Dendritic cell treated with granulocyte-macrophage colony-stimulating factor and Interleukin-4, amounts not matched to agents 40 ng/mL and 50 ng/mL, for 4 days (primary cell): ENCODE measurements around the gene CTAGE15.
"Not testable (repeated sequence)": the region's sequence is repeated elsewhere in the genome, so short reads cannot be mapped to it uniquely, and the experiment has no call there.

Experiments used
- H3K27ac Mint-ChIP-seq: one replicate; pipeline ENCODE4 v1.8.0; 2022; ENCODE audit warnings: mild to moderate bottlenecking, mixed read lengths
- H3K27me3 Mint-ChIP-seq: one replicate; pipeline ENCODE4 v1.8.0; 2022; ENCODE audit warnings: mild to moderate bottlenecking, mixed read lengths
- H3K36me3 Mint-ChIP-seq: one replicate; pipeline ENCODE4 v1.8.0; 2022; ENCODE audit warnings: low read depth, mixed read lengths
- H3K4me1 Mint-ChIP-seq: one replicate; pipeline ENCODE4 v1.8.0; 2022; ENCODE audit warnings: low read depth, mixed read lengths
- H3K4me3 Mint-ChIP-seq: one replicate; pipeline ENCODE4 v1.8.0; 2022; ENCODE audit warnings: mild to moderate bottlenecking, moderate library complexity, mixed read lengths
- H3K9me3 Mint-ChIP-seq: one replicate; pipeline ENCODE4 v1.8.0; 2022; ENCODE audit warnings: mixed read lengths
- intact Hi-C: fragments of 100-400 bp; cut with micrococcal nuclease; formaldehyde crosslinking; loops from one replicate; pipeline ENCODE4 v1.15.0; 2022

Gene CTAGE15

GRCh38 chr7:143571501-143571900 is at the start of gene CTAGE15:
Gene CTAGE15 (plus strand): TSS chr7:143571801. CDS start chr7:143571818, 17 bp downstream.
- H3K4me3 Mint-ChIP-seq, H3K36me3 Mint-ChIP-seq, H3K9me3 Mint-ChIP-seq, H3K27ac Mint-ChIP-seq, H3K27me3 Mint-ChIP-seq, intact Hi-C loops, H3K4me1 Mint-ChIP-seq: not testable (repeated sequence)

- H3K4me3 Mint-ChIP-seq, H3K9me3 Mint-ChIP-seq, H3K36me3 Mint-ChIP-seq, intact Hi-C loops, H3K27me3 Mint-ChIP-seq, H3K4me1 Mint-ChIP-seq, H3K27ac Mint-ChIP-seq: not testable (repeated sequence)
These were observed 49.2 kb upstream of the CTAGE15 start for GRCh38 chr7:143522309-143522916.

DNA sequence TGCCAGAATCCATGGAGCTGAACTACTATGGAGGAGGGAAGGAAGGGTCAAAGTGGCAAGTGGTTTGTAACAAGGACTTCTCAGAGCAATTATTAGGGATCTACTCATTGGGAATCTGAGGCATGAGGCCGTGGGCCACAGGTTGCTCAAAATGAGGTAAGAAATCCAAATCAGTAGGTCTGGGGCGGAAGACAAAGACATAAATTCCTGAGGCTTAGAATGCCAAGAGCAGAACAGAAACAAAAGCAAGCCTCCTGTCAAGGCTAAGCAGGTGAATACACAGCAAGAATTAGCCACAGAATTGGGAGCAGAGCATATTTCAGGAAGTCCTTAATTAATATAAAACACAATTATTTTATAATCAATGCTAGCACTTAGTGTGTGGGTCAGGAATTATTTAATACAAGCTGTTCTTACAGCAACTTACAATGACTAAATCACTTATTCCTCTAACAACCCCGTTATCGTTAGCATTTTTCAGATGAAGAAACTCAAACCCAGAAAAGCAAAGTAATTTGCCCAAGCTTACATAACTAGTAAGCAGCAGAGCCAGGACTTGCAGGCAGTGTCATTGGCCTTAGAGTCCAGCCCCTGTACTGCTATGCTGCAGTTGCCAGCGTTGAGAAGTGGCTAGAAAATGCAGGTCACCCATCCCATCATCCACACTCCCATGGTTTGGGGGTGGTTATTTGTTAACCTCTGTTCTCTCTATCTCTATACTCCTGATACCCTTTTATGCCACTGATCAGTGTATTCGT is 40.3 kb upstream of the CTAGE15 start:
- H3K4me3 Mint-ChIP-seq, H3K27me3 Mint-ChIP-seq, H3K36me3 Mint-ChIP-seq, H3K9me3 Mint-ChIP-seq, H3K27ac Mint-ChIP-seq, H3K4me1 Mint-ChIP-seq, intact Hi-C loops: not testable (repeated sequence)

DNA sequence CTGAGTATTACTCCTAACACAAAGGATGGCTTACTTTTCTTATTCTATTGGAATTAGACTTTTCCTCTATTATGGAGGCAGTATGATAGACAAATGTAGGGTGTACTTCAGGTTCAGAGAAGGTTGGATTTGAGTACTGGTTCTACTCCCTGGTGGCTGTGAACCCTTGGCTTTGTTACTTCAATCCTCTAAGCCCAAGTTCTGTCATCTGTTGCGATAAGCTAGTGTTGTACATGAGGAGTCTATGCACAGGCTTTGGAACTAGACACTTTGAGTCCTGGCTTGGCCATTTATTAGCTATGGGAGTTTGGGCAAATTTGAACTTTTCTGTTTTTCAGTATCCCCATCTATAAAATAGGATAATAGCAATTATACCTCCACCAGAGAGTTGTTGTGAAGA is 39.7 kb upstream of the CTAGE15 start:
- H3K4me3 Mint-ChIP-seq, H3K9me3 Mint-ChIP-seq, intact Hi-C loops, H3K36me3 Mint-ChIP-seq, H3K4me1 Mint-ChIP-seq, H3K27ac Mint-ChIP-seq, H3K27me3 Mint-ChIP-seq: not testable (repeated sequence)

GRCh38 chr7:143533213-143533839 is 38.3 kb upstream of the CTAGE15 start:
- H3K27ac Mint-ChIP-seq, H3K4me3 Mint-ChIP-seq: not testable (repeated sequence)

DNA sequence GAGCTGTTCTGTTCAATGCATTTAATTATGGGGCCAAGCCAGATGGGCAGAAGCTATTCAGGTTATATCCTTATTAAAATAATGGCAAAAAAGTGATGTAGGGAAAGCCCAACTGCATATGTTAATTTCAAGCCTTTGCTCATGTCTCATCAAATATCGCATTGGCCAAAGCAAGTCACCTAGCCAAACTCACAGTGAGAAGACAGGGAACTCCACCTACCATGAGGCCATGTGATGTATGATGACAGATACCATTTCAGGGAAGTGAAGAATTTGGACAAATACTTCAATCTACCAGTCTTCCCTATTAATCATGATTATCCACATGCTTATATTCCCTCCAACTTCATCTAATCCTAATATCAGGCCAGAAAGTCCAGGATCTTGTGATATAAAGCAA is 35.2 kb upstream of the CTAGE15 start:
- H3K9me3 Mint-ChIP-seq, intact Hi-C loops, H3K4me3 Mint-ChIP-seq, H3K36me3 Mint-ChIP-seq, H3K27me3 Mint-ChIP-seq, H3K4me1 Mint-ChIP-seq, H3K27ac Mint-ChIP-seq: not testable (repeated sequence)

More at GRCh38 chr7:143533213-143533839, 38.3 kb upstream of the CTAGE15 start:
- H3K27me3 Mint-ChIP-seq, intact Hi-C loops, H3K36me3 Mint-ChIP-seq, H3K4me1 Mint-ChIP-seq, H3K9me3 Mint-ChIP-seq: not testable (repeated sequence)

GRCh38 chr7:143543288-143544038 is 28.1 kb upstream of the CTAGE15 start:
- H3K4me3 Mint-ChIP-seq, H3K27ac Mint-ChIP-seq, H3K4me1 Mint-ChIP-seq, H3K9me3 Mint-ChIP-seq, intact Hi-C loops, H3K27me3 Mint-ChIP-seq, H3K36me3 Mint-ChIP-seq: not testable (repeated sequence)

- H3K9me3 Mint-ChIP-seq, H3K36me3 Mint-ChIP-seq, intact Hi-C loops, H3K4me3 Mint-ChIP-seq, H3K27me3 Mint-ChIP-seq, H3K4me1 Mint-ChIP-seq, H3K27ac Mint-ChIP-seq: not testable (repeated sequence)
These were observed 15.6 kb upstream of the CTAGE15 start for GRCh38 chr7:143555968-143556367.

DNA sequence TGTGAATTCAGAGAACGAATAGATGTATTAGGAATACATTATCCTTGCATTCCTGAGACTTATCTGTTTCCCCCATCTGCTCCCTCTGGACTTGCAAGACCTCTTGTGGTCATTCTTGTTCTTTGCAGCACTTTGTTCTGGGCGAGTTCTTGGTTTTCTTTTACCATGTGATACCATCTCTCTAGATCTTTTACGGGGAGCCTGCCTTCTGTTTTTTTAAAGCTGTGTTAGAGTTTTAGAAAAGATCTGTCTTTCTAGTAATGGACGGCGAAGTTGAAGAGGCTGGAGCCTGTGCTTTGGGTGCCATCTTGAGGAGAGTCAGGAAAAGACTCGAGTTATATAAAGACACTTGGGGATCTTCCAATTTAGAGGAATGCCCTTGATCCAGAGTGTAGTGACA is 8.3 kb upstream of the CTAGE15 start:
- intact Hi-C loops, H3K36me3 Mint-ChIP-seq, H3K27ac Mint-ChIP-seq, H3K27me3 Mint-ChIP-seq, H3K4me3 Mint-ChIP-seq, H3K9me3 Mint-ChIP-seq, H3K4me1 Mint-ChIP-seq: not testable (repeated sequence)

GRCh38 chr7:143566001-143566400 is 5.6 kb upstream of the CTAGE15 start:
- H3K27me3 Mint-ChIP-seq, H3K4me3 Mint-ChIP-seq, H3K36me3 Mint-ChIP-seq, intact Hi-C loops, H3K27ac Mint-ChIP-seq, H3K4me1 Mint-ChIP-seq, H3K9me3 Mint-ChIP-seq: not testable (repeated sequence)

DNA sequence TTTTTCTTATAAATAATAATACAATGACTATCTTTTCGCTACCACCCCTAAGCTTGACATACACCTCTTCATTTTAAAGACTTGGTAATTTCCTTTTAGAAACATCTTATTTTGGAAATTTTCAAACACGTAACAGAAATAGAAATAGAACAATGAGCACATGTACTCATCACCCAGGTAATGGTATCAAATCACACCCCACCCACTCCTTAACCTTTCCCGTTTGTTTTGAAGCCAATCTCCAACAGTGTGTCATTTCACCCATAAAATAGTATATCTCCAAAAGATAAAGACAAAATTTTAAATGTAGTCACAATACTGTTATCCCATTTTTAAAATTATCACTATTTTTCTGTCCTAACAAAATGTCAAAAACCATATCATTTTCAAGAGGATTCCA is 16.6 kb downstream of the CTAGE15 start:
- H3K27ac Mint-ChIP-seq, H3K4me3 Mint-ChIP-seq, H3K4me1 Mint-ChIP-seq, H3K9me3 Mint-ChIP-seq, intact Hi-C loops, H3K27me3 Mint-ChIP-seq, H3K36me3 Mint-ChIP-seq: not testable (repeated sequence)

DNA sequence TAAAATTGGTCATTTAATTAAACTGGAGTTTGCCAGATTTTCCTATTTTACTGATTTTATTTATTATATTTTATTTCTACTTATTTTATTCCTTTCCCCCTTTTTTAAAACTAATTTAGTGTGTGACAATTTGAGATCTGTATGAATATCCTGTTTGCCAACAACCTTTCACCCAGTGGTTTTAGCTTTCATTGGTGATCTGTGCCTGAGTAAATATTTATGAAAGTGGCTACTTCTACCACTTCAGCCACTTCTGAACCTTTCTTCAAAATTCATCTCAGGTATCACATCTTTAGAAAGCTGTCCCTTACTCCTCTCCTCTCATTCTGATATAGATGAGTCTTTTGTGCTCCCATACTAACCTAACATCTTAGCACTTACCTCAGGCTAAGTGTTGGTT is 18.3 kb downstream of the CTAGE15 start:
- H3K27ac Mint-ChIP-seq, H3K4me1 Mint-ChIP-seq, H3K36me3 Mint-ChIP-seq, H3K9me3 Mint-ChIP-seq, H3K4me3 Mint-ChIP-seq, intact Hi-C loops, H3K27me3 Mint-ChIP-seq: not testable (repeated sequence)

- H3K9me3 Mint-ChIP-seq, H3K36me3 Mint-ChIP-seq, H3K4me1 Mint-ChIP-seq, H3K4me3 Mint-ChIP-seq, intact Hi-C loops, H3K27ac Mint-ChIP-seq, H3K27me3 Mint-ChIP-seq: not testable (repeated sequence)
These were observed 26.5 kb downstream of the CTAGE15 start for GRCh38 chr7:143598086-143598485.

- H3K27ac Mint-ChIP-seq, H3K36me3 Mint-ChIP-seq, intact Hi-C loops, H3K27me3 Mint-ChIP-seq, H3K4me1 Mint-ChIP-seq, H3K9me3 Mint-ChIP-seq, H3K4me3 Mint-ChIP-seq: not testable (repeated sequence)
These were observed 31.9 kb downstream of the CTAGE15 start for GRCh38 chr7:143603549-143603948.
